HepG2 (cell line): ENCODE results near the gene SLC2A6. TPM values are rescaled to one million over a fixed set of nuclear protein-coding genes. Genes with fewer than 3 reads are reported as not detected.

ENCODE experiments used
- ATF2 ChIP-seq: sonication (generic); formaldehyde crosslinking; IDR thresholded peaks from 2 replicates; pipeline ENCODE4 v1.4.0; 2020; ENCODE audit warnings: missing genetic modification reagents
- CEBPG ChIP-seq: IDR thresholded peaks from 2 replicates; pipeline ENCODE4 v1.6.1; 2016
- HNF4G ChIP-seq, 2 experiments: sonication (generic) in 1 of 2; formaldehyde crosslinking in 1 of 2; IDR thresholded peaks; 2 replicates each; pipeline versions ENCODE4 v1.4.0 to v1.6.1; 2011 to 2020; ENCODE audit warnings: borderline replicate concordance in 2 of 2, low read depth in 2 of 2, mild to moderate bottlenecking in 2 of 2, low read length in 1 of 2, missing genetic modification reagents in 1 of 2, moderate library complexity in 1 of 2
- PAF1 ChIP-seq: IDR thresholded peaks from 2 replicates; pipeline ENCODE4 v1.6.1; 2016; ENCODE audit warnings: missing genetic modification reagents, missing compliant biosample characterization
- ZNF256 ChIP-seq: sonication (generic); formaldehyde crosslinking; conservative IDR thresholded peaks from 2 replicates; pipeline ENCODE4 v1.4.0; 2020; ENCODE audit warnings: missing genetic modification reagents
- ZNF263 ChIP-seq: sonication (generic); formaldehyde crosslinking; IDR thresholded peaks from 2 replicates; pipeline ENCODE4 v1.4.0; 2020; ENCODE audit warnings: missing genetic modification reagents
- ZNF569 ChIP-seq: sonication (generic); formaldehyde crosslinking; IDR thresholded peaks from 2 replicates; pipeline ENCODE4 v1.5.0; 2020; ENCODE audit warnings: mild to moderate bottlenecking, missing genetic modification reagents, moderate library complexity, borderline replicate concordance
- polyA plus RNA-seq, 8 experiments: library from polyadenylated mRNA; depleted of rRNA in 3 of 8; stranded (reverse) in 7 of 8; unstranded in 1 of 8; fragments of >200 nt; fragmentation: Illumina TruSeq in 4 of 8; extraction: Trizol in 4 of 8; gene quantifications; 2 replicates each; pipeline versions ENCODE4 v1.2.1 to v1.2.3, GENCODE V29; 2011 to 2016; ENCODE audit warnings: low read depth in 4 of 8, missing spikeins in 1 of 8, mixed read lengths in 1 of 8; ENCODE audit not compliant: insufficient read depth in 1 of 8
- total RNA-seq, 5 experiments: library from RNA; depleted of rRNA; stranded (reverse); fragments of >200 nt; fragmentation: Illumina TruSeq; extraction: Trizol; gene quantifications; 2 replicates each; pipeline ENCODE4 v1.2.3, GENCODE V29; 2016; ENCODE audit warnings: low read depth in 1 of 5
- TF ChIP-seq, protein P1 (sequence below), 2 experiments: sonication (generic) in 1 of 2; formaldehyde crosslinking in 1 of 2; IDR thresholded peaks; 2 replicates each; pipeline versions ENCODE4 v1.4.0 to v1.6.1; 2016 to 2020; ENCODE audit warnings: borderline replicate concordance in 1 of 2, low read depth in 1 of 2, mild to moderate bottlenecking in 1 of 2, missing genetic modification reagents in 1 of 2
- TF ChIP-seq, protein P2 (sequence below): sonication (generic); formaldehyde crosslinking; IDR thresholded peaks from 2 replicates; pipeline ENCODE4 v1.5.0; 2020; ENCODE audit warnings: mild to moderate bottlenecking, missing genetic modification reagents, borderline replicate concordance

SLC2A6 gene
- total and polyA plus RNA-seq, 2 of the 13 experiments (the other 11 are each of a cell fraction or from before 2014, with no cell fraction given), result 4.1 to 15.0 TPM

DNA sequence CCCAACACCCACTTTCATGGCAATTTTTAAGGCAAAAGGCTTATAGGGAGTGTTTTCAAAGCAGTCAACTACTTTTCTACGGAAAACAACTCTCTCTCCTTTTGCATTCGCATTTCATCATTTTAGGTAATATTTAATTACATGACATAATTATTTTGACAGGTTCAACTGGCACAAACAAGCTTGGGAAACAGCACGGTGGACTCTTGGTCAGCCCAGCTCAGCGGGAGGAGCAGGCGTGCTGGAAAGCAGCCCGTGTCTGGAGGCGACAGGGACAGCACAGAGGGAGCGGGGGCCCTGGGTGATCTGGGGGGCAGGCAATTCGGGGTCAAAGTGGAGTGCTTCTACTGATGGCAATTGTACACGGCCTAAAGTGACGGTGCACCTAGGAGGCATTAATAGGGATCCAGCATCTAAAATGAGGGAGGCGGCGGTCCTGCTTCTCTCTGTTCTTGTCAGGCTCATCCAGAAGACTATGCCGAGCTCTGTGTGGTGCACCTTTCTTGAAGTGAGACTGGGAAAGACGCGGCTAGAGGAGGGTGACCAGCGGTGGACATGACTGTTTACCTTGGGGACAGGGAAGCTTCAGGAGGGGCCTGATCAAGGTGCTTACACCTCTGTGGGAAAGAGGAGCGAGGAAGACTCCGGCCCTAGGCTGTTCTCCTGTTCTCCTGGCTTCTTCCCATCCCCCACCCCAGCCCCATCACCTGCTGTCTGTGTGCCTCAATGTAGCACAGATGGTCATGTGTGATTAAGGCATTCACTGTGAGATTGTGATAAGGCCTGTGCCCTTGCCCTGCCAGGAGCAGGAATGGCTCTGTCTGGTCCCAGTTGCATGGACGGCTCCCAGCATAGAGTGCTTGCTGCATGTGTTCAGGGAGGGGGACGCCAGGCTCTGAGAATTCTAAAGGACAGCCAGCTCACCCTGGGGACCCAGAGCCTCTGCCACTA lies 42.5 kb upstream of the SLC2A6 start (continued):
- TF ChIP-seq, protein P1, sequence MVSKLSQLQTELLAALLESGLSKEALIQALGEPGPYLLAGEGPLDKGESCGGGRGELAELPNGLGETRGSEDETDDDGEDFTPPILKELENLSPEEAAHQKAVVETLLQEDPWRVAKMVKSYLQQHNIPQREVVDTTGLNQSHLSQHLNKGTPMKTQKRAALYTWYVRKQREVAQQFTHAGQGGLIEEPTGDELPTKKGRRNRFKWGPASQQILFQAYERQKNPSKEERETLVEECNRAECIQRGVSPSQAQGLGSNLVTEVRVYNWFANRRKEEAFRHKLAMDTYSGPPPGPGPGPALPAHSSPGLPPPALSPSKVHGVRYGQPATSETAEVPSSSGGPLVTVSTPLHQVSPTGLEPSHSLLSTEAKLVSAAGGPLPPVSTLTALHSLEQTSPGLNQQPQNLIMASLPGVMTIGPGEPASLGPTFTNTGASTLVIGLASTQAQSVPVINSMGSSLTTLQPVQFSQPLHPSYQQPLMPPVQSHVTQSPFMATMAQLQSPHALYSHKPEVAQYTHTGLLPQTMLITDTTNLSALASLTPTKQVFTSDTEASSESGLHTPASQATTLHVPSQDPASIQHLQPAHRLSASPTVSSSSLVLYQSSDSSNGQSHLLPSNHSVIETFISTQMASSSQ (IDR thresholded peaks at IDR 0.05; ENCODE audit: low read depth), result peak; percentile 38; the same call in 1 of the 2 replicates
- TF ChIP-seq, protein P1 (CRISPR knock-in tag; IDR thresholded peaks at IDR 0.05; ENCODE audit: borderline replicate concordance), result no peak
- peak; percentile 33; the same call in 1 of the 2 replicates for TF ChIP-seq CEBPG (CRISPR knock-in tag)
- no peak for TF ChIP-seq ZNF256 (CRISPR knock-in tag)
- TF ChIP-seq, protein P2, sequence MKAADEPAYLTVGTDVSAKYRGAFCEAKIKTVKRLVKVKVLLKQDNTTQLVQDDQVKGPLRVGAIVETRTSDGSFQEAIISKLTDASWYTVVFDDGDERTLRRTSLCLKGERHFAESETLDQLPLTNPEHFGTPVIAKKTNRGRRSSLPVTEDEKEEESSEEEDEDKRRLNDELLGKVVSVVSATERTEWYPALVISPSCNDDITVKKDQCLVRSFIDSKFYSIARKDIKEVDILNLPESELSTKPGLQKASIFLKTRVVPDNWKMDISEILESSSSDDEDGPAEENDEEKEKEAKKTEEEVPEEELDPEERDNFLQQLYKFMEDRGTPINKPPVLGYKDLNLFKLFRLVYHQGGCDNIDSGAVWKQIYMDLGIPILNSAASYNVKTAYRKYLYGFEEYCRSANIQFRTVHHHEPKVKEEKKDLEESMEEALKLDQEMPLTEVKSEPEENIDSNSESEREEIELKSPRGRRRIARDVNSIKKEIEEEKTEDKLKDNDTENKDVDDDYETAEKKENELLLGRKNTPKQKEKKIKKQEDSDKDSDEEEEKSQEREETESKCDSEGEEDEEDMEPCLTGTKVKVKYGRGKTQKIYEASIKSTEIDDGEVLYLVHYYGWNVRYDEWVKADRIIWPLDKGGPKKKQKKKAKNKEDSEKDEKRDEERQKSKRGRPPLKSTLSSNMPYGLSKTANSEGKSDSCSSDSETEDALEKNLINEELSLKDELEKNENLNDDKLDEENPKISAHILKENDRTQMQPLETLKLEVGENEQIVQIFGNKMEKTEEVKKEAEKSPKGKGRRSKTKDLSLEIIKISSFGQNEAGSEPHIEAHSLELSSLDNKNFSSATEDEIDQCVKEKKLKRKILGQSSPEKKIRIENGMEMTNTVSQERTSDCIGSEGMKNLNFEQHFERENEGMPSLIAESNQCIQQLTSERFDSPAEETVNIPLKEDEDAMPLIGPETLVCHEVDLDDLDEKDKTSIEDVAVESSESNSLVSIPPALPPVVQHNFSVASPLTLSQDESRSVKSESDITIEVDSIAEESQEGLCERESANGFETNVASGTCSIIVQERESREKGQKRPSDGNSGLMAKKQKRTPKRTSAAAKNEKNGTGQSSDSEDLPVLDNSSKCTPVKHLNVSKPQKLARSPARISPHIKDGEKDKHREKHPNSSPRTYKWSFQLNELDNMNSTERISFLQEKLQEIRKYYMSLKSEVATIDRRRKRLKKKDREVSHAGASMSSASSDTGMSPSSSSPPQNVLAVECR (CRISPR knock-in tag), result peak; percentile 18; the same call in 1 of the 2 replicates
- 0 out of 2 replicates have a peak, but pooled peaks have one; percentile 12 for TF ChIP-seq HNF4G (IDR thresholded peaks at IDR 0.05; ENCODE audit: borderline replicate concordance, low read depth, low read length)
- no peak for TF ChIP-seq HNF4G (CRISPR knock-in tag; IDR thresholded peaks at IDR 0.05; ENCODE audit: borderline replicate concordance, low read depth)
- TF ChIP-seq PAF1 (CRISPR knock-in tag), result no peak
- 0 out of 2 replicates have a peak, but pooled peaks have one; percentile 35 for TF ChIP-seq ATF2 (CRISPR knock-in tag)
- no peak for TF ChIP-seq ZNF569 (CRISPR knock-in tag)
- peak; percentile 16; the same call in 1 of the 2 replicates for TF ChIP-seq ZNF263 (CRISPR knock-in tag)
